HepG2 (cell line): Measurements from ENCODE around the gene CNPY1.

Experiments used
- KLF15 ChIP-seq: sonication (generic); formaldehyde crosslinking; IDR thresholded peaks from 2 replicates; pipeline ENCODE4 v1.8.1; 2023; ENCODE audit warnings: borderline replicate concordance, mild to moderate bottlenecking, inconsistent platforms, missing genetic modification reagents, mixed read lengths
- TAF1 ChIP-seq: sonication (generic); formaldehyde crosslinking; IDR thresholded peaks from 2 replicates; pipeline ENCODE4 v1.4.0; 2020; ENCODE audit warnings: missing genetic modification reagents
- ZNF33B ChIP-seq: sonication (generic); formaldehyde crosslinking; IDR thresholded peaks from 2 replicates; pipeline ENCODE4 v1.5.1; 2020; ENCODE audit warnings: mild to moderate bottlenecking, missing genetic modification reagents

DNA sequence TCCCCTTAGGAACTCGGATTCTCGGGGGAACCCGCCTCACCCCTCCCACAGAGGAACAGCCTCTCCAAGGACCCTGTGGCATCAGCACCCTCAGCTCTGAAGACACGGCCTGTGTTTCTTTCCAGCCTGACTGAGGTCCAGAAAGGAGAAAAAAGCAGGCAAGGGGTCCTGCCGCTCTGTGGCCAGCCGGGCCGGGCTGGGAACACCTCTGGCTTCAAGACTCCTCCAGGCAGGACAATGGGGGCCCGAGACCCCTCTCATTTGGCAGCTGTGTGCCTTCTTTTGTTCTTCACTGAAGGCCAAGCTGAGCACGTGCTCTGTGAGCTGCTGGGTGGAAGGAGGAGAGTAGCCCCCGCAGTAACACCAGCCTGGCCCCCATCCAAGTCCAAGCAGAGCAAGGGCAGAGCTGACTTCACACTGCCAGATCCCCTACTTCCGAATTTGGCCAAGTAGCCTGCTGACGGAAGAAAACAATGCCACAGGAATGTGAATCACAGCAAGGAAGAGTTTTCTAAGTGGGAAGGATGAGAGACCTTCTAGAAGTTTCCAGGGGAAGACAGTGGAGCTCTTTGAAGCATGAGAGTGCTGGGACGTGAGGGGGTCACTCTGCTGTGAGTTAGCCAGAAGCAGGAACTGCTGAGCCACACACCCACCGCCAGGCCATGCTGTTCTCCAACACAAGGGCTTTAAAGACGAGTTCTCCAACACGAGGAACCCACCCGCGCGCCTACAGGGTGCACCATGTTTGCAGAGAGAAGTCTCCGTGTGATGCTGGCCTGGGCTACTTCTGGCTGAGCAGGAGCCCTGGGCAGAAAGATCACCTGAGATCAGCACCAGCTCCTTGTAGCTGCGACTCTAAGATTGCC, 3.1 kb downstream of the CNPY1 start:
- TF ChIP-seq ZNF33B (CRISPR knock-in tag) (no peak), KLF15 (CRISPR knock-in tag) (no peak), TAF1 (CRISPR knock-in tag) (no peak)
